DND-41 (cell line): ENCODE data around the gene SLC44A3.

Source experiments
- CTCF ChIP-seq: IDR thresholded peaks from 2 replicates; pipeline ENCODE4 v1.5.1; 2012; ENCODE audit warnings: borderline replicate concordance, low read length, moderate library complexity, mild to moderate bottlenecking; ENCODE audit not compliant: poor library complexity, severe bottlenecking; ENCODE audit errors: extremely low read depth
- EZH2 ChIP-seq: IDR thresholded peaks from 3 replicates; pipeline ENCODE4 v1.6.1; 2012; ENCODE audit warnings: borderline replicate concordance, low read depth, mild to moderate bottlenecking, moderate library complexity, low read length, inconsistent platforms; ENCODE audit not compliant: severe bottlenecking

- TF ChIP-seq CTCF (no peak), EZH2 (no peak)
These were observed 89.3 kb downstream of the SLC44A3 start for GRCh38 chr1:94909486-94909885.
